HG03196 (cell line): ENCODE data around the gene ZNF385A.
"Not testable (repeated sequence)": the region's sequence is repeated elsewhere in the genome, so short reads cannot be mapped to it uniquely, and the experiment has no call there.

Experiments
- ATAC-seq: cut with Tn5 transposase; IDR thresholded peaks from one replicate; pipeline ENCODE4 v1.9.1; 2021; ENCODE audit not compliant: unreplicated experiment

Gene ZNF385A

DNA sequence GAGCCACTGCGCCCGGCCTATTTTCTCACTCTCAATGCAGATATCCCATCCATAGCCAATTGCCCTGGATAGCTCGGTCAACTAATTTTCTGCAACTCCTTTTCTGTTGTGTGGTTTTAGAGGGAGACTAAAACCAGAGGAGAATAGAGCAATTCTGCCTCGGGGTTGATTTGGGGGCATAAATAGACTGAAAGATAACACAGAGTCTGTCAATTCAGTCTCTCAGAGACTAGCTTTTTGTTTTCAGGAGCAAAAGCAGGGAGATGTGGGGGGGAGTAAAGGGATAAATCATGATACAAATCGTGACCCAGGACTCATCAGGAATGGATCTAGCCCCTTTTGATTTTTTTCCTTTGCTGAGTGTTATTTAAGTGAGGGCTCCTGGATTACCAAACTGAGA, 53.1 kb downstream of the ZNF385A start:
- no peak for ATAC-seq

DNA sequence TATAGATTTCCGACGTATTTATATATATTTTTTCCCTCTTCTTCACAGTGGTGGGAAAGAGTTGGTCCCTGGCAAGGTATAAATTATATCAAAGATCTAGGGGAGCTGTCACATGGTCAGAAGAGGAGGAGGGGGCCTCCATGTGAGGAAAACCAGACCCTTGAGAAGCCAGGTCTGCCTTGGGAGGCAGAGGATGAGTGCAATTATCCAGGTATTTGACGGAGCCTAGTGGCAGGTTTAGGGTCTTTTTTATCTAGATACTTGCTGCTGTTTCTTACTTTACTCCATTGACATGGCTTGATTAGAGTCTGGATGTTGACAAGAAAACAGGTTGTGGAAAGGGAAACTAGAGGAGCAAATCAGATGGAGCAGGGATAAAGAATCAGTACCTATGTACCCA, 54.1 kb downstream of the ZNF385A start:
- no peak for ATAC-seq

DNA sequence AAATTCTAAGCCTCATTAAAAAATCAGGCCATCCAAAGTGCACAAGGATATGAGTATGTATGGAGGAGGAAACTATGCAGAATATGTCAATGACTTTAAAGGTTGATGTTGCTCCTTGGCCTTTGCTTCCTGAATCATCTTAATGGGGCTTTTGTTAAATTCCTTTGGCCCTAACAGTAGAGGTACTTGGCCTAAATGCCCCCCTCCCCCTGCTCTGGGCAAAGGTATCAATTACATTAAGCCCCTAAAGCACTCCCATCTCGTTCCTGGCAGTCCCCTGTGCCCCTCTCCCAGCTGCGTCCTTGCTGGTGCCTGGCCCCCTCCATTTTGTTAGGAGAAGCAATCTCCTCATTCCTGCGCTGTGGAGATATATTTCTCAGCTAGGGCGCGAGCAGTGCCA, 54.8 kb downstream of the ZNF385A start:
- ATAC-seq, result no peak

DNA sequence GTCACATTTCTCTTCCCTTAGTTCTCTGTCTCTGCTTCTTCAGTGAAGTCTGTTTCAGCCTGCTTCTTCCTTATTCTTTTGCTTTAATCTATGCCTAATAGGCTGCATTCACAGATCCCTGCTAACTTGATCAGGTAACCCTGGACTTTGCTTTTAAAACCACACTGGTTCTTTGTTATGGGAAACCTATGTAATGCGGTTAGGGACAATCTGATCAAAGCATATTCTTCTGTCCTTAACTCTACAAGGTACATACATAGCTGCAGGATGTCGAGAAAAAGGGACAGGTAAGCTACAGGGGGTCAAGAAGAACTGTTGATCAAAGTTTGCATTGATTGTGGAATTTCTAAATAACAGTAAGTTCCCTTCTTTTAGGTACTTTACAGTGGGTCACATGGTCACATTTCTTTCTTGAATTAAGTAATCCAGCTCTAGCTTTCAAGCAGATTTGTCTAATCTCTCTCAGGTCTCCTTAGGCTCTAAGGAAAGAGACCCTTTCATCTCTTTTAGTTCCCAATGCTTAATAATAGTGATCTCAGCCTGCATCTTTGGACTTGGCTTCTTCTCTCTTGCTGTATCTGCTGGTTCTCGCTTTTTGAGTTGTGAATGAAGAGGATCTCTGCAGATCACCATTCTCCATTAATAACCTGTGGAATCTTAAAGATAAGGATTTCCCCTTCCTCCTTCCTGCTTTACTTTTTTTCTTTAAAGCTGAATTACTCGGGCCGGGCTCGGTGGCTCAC, 55.8 kb downstream of the ZNF385A start:
- ATAC-seq, result no peak

DNA sequence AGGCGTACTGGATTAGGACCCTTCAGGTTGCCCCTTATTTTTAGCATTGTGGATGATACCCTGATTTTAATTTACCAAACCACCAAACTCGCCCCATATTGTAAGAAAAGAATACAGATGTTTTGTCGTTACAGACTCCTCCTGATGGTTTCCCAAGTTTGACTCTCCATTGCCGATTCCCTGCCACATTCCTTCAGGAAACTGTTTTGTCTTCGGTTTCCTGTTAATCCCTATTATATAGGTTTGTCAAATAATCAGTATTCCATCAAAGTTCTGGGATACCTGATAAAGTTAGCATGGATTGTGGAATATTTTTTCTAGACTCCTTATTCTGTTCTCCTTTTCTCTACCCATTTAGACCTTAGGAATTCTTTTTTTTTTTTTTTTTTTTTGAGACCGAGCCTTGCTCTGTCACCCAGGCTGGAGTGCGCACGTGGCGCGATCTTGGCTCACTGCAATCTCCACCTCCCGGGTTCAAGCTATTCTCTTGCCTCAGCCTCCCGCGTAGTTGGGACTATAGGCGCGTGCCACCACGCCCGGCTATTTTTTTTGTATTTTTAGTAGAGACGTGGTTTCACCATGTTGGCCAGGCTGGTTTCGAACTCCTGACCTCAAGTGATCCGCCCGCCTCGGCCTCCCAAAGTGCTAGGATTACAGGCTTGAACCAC, 59.0 kb downstream of the ZNF385A start:
- ATAC-seq, result not testable (repeated sequence)

DNA sequence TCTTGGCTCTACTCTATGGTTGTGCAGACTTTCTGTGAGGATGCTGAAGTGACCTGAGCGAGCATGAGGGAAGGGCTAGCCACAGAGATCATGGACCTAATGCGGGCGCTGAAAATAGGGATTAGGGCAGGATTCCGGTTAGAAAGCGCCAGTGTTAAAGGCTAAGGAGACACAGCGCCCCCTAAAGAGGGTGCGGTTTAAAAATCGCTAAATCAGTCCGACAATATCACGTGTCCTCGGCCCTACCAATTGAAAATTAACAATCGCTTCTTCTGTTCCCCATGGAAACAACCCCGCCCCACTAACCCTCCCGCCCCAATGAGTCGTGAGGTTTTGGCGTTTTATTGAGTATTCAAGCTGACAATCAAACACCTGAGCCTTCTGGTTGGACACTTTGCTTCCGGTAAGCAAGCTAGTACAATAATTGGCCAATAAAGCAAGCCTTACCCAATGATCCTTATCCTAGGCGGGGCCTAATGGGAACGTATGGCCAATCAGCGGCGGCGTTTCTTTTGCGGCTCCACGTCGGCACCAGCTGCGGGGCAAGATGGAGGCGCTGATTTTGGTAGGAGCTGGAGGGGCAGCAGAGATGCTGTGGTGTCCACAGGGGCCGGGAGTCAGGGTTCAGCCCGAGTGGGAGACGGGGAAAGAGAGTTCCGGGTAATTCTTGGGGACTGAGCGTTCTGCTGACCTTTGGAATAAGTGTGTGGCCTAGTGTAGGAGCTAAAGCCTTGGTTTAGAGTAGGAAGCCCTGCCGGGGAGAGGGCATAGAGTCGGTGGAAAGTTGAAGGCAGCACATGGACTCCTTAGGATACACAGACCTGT, 59.7 kb downstream of the ZNF385A start, which contains the start of gene COPZ1:
COPZ1 (plus strand) TSS at position 515 of the 825 bp plus-strand sequence; CDS start at position 548, 33 bp downstream.
- ATAC-seq, result peak; percentile 98

DNA sequence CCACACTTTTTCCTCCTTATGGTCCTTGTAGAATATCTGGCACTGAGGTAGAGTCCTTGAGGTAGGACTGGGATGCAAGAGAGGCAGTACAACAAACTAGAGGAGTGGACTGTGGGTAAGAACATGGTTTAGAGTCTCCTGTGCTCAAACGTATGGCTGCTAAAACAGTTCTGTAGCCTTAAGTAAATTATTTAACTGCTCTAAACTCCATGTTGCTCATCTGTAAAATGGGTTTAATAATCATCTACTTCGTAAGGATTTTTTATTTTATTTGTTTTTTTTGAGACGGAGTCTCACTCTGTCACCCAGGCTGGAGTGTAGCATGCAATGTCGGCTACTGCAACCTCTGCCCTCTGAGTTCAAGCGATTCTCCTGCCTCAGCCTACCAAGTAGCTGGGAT, 63.2 kb downstream of the ZNF385A start:
- ATAC-seq, result no peak
